Large intestine (tissue), 12 donors: ENCODE results near the gene BMAL1. TPM values are rescaled to one million over a fixed set of nuclear protein-coding genes. Genes with fewer than 3 reads are reported as not detected.
A peak's percentile ranks its signal among the peaks of the same experiment; 100 is the strongest.

Source experiments
- DNase-seq, 2 donors: peaks; one replicate each; pipeline versions ENCODE4 v3.0.0 to v3.0.0-alpha.2; 2013
- H3K27ac ChIP-seq: one replicate; pipeline ENCODE4 v1.5.1; 2013; ENCODE audit warnings: low read length
- H3K27me3 ChIP-seq: 2 replicates; pipeline ENCODE4 v1.6.1; 2013; ENCODE audit warnings: low read length; ENCODE audit not compliant: control insufficient read depth, insufficient read depth
- H3K36me3 ChIP-seq: 2 replicates; pipeline ENCODE4 v1.6.1; 2013; ENCODE audit warnings: low read length; ENCODE audit not compliant: control insufficient read depth, insufficient read depth
- H3K4me1 ChIP-seq: one replicate; pipeline ENCODE4 v1.6.1; 2013; ENCODE audit warnings: low read length; ENCODE audit not compliant: control insufficient read depth, insufficient read depth
- H3K4me3 ChIP-seq: one replicate; pipeline ENCODE4 v1.5.1; 2013; ENCODE audit warnings: low read length
- H3K9me3 ChIP-seq: one replicate; pipeline ENCODE4 v1.6.1; 2013; ENCODE audit warnings: mild to moderate bottlenecking, low read depth, low read length, moderate library complexity; ENCODE audit not compliant: control insufficient read depth
- WGBS: methylation state at CpG from one replicate; pipeline ENCODE4 v1.1.5; 2013; ENCODE audit warnings: low lambda C conversion rate; ENCODE audit not compliant: insufficient coverage; 5-methylcytosine and 5-hydroxymethylcytosine counted together
- long read RNA-seq, 11 donors: transcript quantifications; one replicate each; lab custom pipeline, GENCODE V29; 2026
- polyA plus RNA-seq: library from polyadenylated mRNA; unstranded; fragments of 120-200 nt; gene quantifications from one replicate; pipeline ENCODE4 v1.2.1, GENCODE V29; 2013

BMAL1 gene
- polyA plus RNA-seq, result 7.6 TPM
- long read RNA-seq, donor 1, result 0 reads
- long read RNA-seq, donor 2, result 0 reads
- long read RNA-seq, donor 3, result 0 reads
- long read RNA-seq, donor 4, result 0 reads
- long read RNA-seq, donor 5, result 0 reads
- long read RNA-seq, donor 6, result 0 reads
- long read RNA-seq, donor 7, result 0 reads
- long read RNA-seq, donor 8, partial matches to known transcripts, result 0 of 1 reads
- long read RNA-seq, donor 8, other reads (novel, unspliced or antisense), result 0 of 1 reads
- long read RNA-seq, donor 9, result 0 reads
- long read RNA-seq, donor 10, result 0 reads
- long read RNA-seq, donor 11, result 0 reads

DNA sequence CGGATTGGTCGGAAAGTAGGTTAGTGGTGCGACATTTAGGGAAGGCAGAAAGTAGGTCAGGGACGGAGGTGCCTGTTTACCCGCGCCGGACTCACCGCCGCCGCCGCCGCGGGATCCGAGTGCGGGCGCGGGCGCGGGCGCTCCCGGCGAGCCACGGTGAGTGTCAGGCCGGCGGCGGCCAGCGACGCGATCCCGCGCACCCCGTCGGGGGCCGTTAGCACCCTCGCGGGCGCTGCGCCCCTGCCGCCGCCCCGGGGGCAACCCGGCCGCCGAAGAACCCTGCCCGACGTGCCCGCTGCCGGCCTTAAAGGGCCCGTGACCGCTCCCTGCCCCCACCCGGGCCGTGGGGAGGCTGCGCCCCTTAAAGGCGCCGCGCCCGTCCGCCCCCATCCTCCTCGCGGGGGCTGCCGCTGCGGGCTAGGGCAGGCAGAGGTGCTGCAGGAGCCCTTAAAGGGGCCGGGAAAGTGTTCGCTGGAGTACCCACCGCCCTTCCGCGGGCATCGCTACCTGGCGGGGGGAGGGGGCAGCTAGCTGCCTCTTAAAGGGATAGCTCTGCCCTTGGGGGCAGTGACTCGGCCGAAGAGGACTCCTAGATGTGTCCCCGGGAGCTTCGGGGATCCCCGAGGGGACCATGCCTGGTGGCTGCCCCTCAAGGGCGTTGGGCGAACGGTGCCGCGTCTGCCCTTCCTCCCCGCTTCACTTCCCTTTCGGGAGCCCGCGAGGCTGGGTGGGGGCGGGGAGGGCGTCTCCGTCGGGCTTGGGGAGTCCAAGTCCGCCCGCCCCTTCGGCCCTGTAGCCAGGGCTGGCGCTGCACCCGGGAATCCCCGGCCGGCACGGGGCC, at the start of gene BMAL1:
Gene BMAL1, plus strand, starts transcription at position 23 of the 841 bp plus-strand sequence. CDS start 76,519 bp downstream, outside the sequence.
- no CpG with 5 or more reads among the region's 95 CpGs for WGBS
- H3K27me3 ChIP-seq, result peaks cover 58% of the 10 kb centered on the region
- H3K9me3 ChIP-seq, result peaks cover 3% of the 10 kb centered on the region
- peaks cover 9% of the 10 kb centered on the region for H3K4me1 ChIP-seq
- H3K4me3 ChIP-seq, result peak within 1 kb of the TSS; percentile 75
- no peak for DNase-seq
- no peak within 1 kb of the TSS for H3K27ac ChIP-seq
- H3K36me3 ChIP-seq, result no peaks in the 10 kb centered on the region

DNA sequence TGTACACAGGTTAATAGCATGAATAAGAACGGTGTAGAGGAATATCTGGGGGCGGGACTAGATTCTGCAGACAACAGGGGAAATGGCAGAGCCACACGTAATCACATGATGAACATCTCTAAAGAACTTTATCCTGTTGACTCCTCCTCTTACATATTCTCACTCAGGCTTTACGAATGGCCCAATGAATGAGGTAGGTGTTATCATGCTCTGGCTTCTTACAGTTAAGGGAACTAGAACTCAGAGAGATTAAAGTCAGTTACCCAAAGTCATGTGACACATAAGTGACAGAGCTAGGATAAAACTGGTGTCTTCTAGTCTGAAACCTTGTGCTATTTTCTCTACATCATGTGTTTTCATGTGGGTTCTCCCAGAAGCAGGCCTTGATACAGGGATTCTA, 49.0 kb upstream of the BMAL1 start:
- peak; percentile 40 to 65 for DNase-seq
- H3K4me3 ChIP-seq, result no peak overlapping the region
- peaks cover 8% of the 10 kb centered on the region for H3K27me3 ChIP-seq
- WGBS, result no CpG with 5 or more reads among the region's 4 CpGs
- no peaks in the 10 kb centered on the region for H3K9me3 ChIP-seq
- peak overlapping the region; percentile 10 for H3K27ac ChIP-seq
- H3K36me3 ChIP-seq, result no peaks in the 10 kb centered on the region
- H3K4me1 ChIP-seq, result no peaks in the 10 kb centered on the region

GRCh38 chr11:13229136-13229535, 48.5 kb upstream of the BMAL1 start:
- Histone ChIP-seq H3K4me3 (no peak overlapping the region), H3K4me1 (no peaks in the 10 kb centered on the region), H3K27me3 (peaks cover 8% of the 10 kb centered on the region), H3K36me3 (no peaks in the 10 kb centered on the region), H3K27ac (peak overlapping the region; percentile 10), H3K9me3 (no peaks in the 10 kb centered on the region)
- no peak for DNase-seq
- WGBS, result no CpG with 5 or more reads among the region's 4 CpGs

DNA sequence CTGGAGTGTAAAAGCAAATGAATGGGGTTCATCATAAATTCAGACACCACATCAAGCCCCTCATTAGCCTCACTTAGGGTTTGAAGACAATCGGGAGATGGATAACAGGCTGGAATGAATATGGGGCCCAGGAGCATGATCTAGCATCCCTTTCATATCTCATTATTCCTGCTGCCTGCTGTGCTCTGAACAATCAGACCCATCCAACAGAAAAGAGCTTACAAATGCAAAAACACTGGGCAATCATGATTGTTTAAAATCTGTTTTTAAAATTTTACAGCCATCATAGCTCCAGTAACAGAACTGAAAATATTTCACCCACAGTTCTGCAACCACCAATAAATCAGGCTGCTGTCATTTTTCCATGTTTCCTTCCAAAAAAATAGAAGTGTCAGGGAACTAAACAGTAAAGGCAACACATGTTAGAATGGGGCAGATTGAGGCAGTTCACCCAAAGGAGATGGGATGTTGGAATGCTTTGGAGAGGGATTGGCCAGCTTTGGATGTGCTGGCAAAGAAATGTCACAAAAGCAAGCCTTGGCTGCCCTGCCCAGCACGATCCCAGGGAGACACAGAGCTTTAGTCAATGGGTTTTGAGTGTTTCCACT, 47.8 kb upstream of the BMAL1 start:
- Histone ChIP-seq H3K36me3 (no peaks in the 10 kb centered on the region), H3K4me1 (no peaks in the 10 kb centered on the region), H3K27me3 (peaks cover 8% of the 10 kb centered on the region), H3K9me3 (no peaks in the 10 kb centered on the region), H3K27ac (no peak overlapping the region), H3K4me3 (no peak overlapping the region)
- no peak for DNase-seq
- WGBS, result no CpG with 5 or more reads among the region's 2 CpGs

DNA sequence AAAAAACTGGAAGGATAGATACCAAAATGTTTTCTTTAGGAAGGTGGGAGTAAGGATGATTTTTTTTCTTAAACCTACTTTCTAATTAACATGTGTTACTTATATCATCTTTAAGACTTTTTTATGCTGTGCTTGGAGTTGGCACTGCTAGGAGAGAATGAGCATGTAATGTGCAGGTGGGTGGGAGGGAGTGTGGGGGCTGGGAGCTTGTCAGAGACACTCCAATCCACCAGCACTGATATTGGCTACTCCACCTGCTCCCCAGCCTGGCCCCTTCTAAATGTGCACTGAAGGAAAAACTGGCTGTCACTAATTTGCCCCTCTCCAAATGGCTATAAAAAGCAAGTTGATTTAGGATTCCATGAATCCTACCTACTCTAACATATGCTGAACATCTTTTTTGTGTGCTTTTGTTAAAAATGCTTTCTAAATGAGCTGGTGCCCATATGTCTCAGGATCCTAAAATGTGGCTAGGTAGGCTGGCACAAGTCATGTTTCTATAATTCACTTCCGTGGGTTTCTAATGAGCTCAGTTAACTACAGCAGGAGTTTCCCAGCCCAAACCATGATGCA, 44.3 kb upstream of the BMAL1 start:
- no peak for DNase-seq
- peaks cover 2% of the 10 kb centered on the region for H3K27me3 ChIP-seq
- H3K9me3 ChIP-seq, result no peaks in the 10 kb centered on the region
- no peak overlapping the region for H3K4me3 ChIP-seq
- H3K27ac ChIP-seq, result no peak overlapping the region
- no CpG with 5 or more reads among the region's 1 CpG for WGBS
- no peaks in the 10 kb centered on the region for H3K4me1 ChIP-seq
- H3K36me3 ChIP-seq, result no peaks in the 10 kb centered on the region

- no peak for DNase-seq
- no CpG with 5 or more reads among the region's 3 CpGs for WGBS
- Histone ChIP-seq H3K4me1 (no peaks in the 10 kb centered on the region), H3K36me3 (no peaks in the 10 kb centered on the region), H3K4me3 (no peak overlapping the region), H3K9me3 (no peaks in the 10 kb centered on the region), H3K27ac (no peak overlapping the region), H3K27me3 (peaks cover 2% of the 10 kb centered on the region)
Measured at GRCh38 chr11:13235895-13236294, 41.7 kb upstream of the BMAL1 start.

GRCh38 chr11:13236626-13237025, 41.0 kb upstream of the BMAL1 start:
- peaks cover 2% of the 10 kb centered on the region for H3K27me3 ChIP-seq

GRCh38 chr11:13237761-13238160, 39.8 kb upstream of the BMAL1 start:
- no peaks in the 10 kb centered on the region for H3K36me3 ChIP-seq
- no peak for DNase-seq
- WGBS, result 86% methylated on average over 1 of the region's 7 CpGs
- H3K9me3 ChIP-seq, result no peaks in the 10 kb centered on the region
- H3K27me3 ChIP-seq, result peaks cover 2% of the 10 kb centered on the region
- no peak overlapping the region for H3K27ac ChIP-seq
- H3K4me3 ChIP-seq, result no peak overlapping the region
- H3K4me1 ChIP-seq, result peaks cover 2% of the 10 kb centered on the region

More at GRCh38 chr11:13236626-13237025, 41.0 kb upstream of the BMAL1 start:
- H3K9me3 ChIP-seq, result no peaks in the 10 kb centered on the region
- H3K4me3 ChIP-seq, result no peak overlapping the region
- H3K36me3 ChIP-seq, result no peaks in the 10 kb centered on the region
- H3K4me1 ChIP-seq, result no peaks in the 10 kb centered on the region
- H3K27ac ChIP-seq, result no peak overlapping the region
- DNase-seq, result no peak
- 100% methylated on average over 2 of the region's 2 CpGs for WGBS

DNA sequence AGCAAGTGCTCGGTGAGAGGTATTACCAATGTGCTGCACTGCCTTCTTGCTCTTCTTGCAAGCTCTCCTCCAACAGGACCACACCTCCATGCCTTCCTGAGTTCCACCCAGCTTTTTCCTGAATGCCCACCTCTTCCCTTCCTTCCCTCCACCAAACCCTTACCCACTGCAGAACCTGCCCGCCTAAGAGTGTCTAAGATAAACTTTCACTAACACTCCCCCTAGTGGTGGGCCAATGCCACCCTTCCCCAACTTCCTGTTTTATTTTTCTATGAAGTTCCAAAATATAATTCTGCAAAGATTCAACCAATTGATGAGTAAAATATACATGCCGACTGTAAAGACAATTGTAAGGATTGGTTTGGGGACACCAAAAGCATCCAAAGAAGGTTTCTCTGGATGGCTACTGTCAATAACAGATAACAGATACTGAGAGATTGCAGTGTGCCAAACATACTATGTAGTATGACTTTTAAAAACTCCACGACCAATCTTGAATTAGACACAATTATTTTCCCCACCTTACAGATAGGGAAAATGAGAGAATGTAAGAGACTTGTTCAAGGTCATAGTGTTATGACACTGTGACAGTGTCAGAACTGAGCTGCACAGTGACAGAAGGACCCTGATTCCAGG, 38.6 kb upstream of the BMAL1 start:
- no peak for DNase-seq
- H3K27ac ChIP-seq, result no peak overlapping the region
- no peaks in the 10 kb centered on the region for H3K27me3 ChIP-seq
- H3K9me3 ChIP-seq, result no peaks in the 10 kb centered on the region
- H3K36me3 ChIP-seq, result no peaks in the 10 kb centered on the region
- peaks cover 5% of the 10 kb centered on the region for H3K4me1 ChIP-seq
- H3K4me3 ChIP-seq, result no peak overlapping the region
- WGBS, result 60% methylated on average over 1 of the region's 4 CpGs

- H3K27me3 ChIP-seq, result no peaks in the 10 kb centered on the region
- DNase-seq, result no peak
- H3K36me3 ChIP-seq, result no peaks in the 10 kb centered on the region
- H3K9me3 ChIP-seq, result no peaks in the 10 kb centered on the region
- H3K4me3 ChIP-seq, result no peak overlapping the region
- no peak overlapping the region for H3K27ac ChIP-seq
- H3K4me1 ChIP-seq, result peaks cover 5% of the 10 kb centered on the region
- WGBS, result 80% methylated on average over 1 of the region's 3 CpGs
Measured at GRCh38 chr11:13242564-13242963, 35.0 kb upstream of the BMAL1 start.
